HG03045 (cell line): Measurements from ENCODE around the gene TNFRSF21.
A peak's percentile ranks its signal among the peaks of the same experiment; 100 is the strongest.
"Not testable (repeated sequence)": the region's sequence is repeated elsewhere in the genome, so short reads cannot be mapped to it uniquely, and the experiment has no call there.

Experiments
- ATAC-seq: cut with Tn5 transposase; IDR thresholded peaks from one replicate; pipeline ENCODE4 v1.9.1; 2021; ENCODE audit warnings: mild to moderate bottlenecking, moderate library complexity; ENCODE audit not compliant: unreplicated experiment

The TNFRSF21 gene, protein sequence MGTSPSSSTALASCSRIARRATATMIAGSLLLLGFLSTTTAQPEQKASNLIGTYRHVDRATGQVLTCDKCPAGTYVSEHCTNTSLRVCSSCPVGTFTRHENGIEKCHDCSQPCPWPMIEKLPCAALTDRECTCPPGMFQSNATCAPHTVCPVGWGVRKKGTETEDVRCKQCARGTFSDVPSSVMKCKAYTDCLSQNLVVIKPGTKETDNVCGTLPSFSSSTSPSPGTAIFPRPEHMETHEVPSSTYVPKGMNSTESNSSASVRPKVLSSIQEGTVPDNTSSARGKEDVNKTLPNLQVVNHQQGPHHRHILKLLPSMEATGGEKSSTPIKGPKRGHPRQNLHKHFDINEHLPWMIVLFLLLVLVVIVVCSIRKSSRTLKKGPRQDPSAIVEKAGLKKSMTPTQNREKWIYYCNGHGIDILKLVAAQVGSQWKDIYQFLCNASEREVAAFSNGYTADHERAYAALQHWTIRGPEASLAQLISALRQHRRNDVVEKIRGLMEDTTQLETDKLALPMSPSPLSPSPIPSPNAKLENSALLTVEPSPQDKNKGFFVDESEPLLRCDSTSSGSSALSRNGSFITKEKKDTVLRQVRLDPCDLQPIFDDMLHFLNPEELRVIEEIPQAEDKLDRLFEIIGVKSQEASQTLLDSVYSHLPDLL

DNA sequence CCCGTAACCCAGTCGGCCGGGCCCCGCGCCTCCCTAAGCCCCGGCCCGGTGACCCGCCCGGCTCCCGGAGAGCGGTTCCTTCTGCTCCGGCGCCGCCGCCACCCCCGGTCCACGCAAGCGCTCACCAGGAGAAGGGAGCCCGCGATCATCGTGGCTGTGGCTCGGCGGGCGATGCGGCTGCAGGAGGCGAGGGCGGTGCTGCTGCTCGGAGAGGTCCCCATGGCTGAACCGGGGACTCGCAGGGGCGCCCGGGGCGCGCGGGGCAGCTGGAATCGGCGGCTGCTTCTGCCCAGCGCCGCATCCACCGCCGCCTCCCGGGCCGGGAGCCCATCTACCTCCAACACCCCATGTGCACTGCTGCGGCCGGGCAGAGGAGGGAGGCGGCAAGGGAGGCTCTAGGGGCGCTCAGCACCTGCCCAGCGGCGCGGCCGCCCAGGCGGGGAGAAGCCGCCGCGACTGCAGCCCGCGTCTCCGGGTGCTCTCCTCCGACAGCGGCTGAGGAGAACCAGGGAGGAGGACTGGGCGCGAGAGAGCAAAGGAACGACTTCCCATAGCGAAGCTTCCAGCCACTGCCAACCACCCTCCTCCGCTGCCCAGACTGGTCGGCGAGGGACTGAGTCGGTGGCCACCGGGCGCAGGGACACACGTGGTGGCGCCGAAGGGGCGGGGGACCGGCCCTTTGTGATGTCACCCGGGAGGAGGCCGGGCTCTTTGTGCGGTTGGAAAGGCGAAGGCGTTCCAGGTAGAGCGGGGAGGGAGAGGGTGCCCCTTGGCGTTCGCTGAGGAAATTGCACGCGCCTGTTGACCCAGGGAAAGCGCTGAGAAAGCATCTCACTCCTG lies at the start of gene TNFRSF21:
TNFRSF21 (minus strand) TSS at position 615 of the 840 bp plus-strand sequence; CDS start at position 221, 394 bp downstream.
- peak; percentile 100 for ATAC-seq

- ATAC-seq, result peak; percentile 50
These were observed 48.9 kb upstream of the TNFRSF21 start for GRCh38 chr6:47358440-47359225.

DNA sequence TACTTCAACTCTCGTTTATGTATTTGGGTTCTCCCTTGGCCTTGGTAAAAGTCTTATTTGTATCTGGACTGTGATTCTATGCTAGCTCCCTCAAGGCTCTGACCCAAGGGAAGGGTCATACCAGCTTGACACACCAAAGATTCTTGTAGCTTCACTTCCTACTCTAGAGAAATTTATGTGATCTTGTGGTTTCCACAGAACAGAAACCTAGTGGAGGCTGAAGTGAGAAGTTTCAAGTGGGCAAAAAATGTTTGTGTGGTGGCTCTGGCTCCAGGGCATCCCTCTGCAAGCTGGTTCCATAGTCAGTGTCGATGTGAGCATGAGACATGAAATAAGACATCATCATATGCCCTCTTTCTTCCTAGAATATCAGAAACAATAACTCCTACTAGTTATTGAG lies 48.1 kb upstream of the TNFRSF21 start:
- peak; percentile 67 for ATAC-seq

GRCh38 chr6:47355496-47355895 lies 45.8 kb upstream of the TNFRSF21 start:
- ATAC-seq, result no peak

- ATAC-seq, result no peak
These were observed 44.2 kb upstream of the TNFRSF21 start for GRCh38 chr6:47353871-47354270.

DNA sequence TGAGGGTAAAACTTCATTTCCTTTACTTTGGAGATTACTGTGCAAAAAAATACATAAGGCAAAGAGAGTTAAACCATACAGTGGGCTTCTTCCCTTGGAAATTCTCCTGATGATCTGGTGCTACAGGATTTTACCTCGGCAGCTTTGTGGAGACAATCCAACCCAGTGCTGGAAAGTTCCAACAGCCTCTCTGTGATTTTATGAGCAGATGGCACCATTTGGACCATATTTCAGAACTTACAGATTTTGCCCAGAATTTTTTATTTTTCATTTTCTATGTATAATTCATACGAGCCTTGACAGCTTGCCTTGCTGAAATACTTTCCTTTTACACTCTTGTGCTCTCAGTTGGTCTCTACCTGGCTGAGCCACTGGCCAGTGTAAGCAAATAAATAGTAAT lies 43.3 kb upstream of the TNFRSF21 start:
- no peak for ATAC-seq

GRCh38 chr6:47352194-47352920 lies 42.7 kb upstream of the TNFRSF21 start:
- ATAC-seq, result no peak

DNA sequence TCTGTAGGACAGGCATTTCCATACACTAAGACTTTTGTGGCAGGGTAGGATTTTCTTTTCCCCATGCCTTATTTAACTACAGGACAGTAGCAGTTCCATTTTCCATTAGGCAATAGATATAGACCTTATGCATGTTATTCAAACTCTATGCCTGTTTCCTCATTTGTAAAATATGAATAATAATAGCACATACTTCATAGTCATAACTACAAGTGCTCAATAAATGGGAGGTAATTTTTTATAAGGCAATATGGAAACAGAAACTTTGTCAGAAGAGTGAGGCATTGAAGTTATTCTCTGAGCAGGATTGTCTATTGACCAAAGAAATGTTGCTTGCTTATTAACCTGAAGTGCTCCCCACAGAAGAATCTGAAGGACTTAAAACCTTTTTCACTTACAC lies 41.9 kb upstream of the TNFRSF21 start:
- no peak for ATAC-seq

GRCh38 chr6:47349931-47350330 lies 40.2 kb upstream of the TNFRSF21 start:
- ATAC-seq, result no peak

DNA sequence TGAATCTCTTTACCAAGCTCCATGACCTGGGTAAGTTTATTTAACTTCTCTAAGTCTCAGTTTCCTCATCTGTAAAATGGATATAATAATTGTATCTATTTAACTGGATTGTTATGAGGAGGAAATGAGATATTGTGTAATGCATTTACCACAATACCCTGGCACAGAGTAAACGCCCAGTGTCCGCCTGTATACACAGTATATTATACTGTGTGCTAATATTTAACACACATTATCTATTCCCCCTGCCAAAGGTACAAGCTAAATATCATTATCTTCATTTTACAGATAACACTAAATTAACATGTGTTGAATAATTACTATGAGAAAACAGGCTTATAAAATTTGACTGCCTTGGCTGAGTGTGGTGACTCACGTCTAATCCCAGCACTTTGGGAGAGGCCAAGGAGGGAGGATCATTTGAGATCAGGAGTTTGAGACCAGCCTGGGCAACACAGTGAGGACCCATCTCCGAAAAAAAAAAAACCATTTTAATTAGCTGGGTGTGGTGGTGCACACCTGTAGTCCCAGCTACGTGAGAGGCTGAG lies 38.7 kb upstream of the TNFRSF21 start:
- no peak for ATAC-seq

DNA sequence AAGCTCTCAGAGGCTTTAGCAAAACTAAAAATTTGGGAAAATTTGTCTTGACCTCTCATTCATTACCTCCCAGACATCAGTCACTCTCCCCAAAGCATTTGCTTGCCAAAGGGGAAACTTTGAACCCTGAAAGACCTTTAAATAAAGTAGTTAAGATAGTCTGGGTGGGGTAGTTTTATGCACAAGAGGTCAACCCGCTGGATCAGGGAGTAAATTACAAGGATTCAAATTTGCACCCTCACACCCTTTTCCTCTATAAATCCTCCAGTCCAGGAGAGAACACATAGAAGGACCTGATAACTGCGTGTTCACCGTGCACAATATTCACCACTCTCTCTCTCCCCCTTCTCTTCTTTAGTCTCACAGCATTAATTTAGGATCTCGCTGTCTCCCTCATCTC lies 36.1 kb upstream of the TNFRSF21 start:
- no peak for ATAC-seq

DNA sequence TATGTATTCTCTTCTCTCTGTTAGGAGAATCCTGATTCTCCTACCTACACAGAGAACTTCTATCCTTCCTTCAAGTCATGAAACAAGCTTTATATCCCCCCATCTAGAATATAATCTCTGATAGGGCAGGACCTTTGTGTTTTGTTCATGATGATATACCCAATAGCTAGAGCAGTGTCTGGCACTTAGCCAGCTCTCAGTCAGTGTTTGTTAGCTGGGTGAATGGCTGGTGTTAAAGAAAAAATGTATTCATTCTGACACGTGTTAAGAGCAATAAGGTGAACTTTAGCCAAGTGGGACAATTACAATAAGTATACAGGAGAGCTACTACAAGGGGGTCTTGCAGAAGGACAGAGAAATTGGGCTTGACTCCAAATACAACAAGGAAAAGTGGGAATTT lies 34.3 kb upstream of the TNFRSF21 start:
- no peak for ATAC-seq

GRCh38 chr6:47343600-47343999 lies 33.9 kb upstream of the TNFRSF21 start:
- ATAC-seq, result no peak

DNA sequence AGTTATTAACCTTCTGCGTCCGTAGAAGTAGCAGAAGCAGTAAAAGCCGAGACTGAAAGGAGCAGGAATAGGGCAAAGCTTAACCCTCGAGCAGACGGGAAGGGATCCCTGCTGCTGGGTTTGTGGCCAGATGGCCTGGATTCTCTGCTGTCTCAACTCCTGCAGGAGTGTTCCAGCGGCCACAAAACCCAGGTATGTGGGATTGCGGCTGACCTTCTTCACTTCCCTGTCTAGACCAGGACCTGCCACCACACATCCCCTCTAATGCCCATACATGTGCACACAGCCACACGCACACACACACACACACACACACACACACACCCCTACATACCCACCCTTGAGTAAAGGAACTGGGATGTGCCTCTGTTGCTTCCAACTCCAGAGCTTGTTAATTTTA lies 33.1 kb upstream of the TNFRSF21 start:
- no peak for ATAC-seq

GRCh38 chr6:47337519-47337918 lies 27.8 kb upstream of the TNFRSF21 start:
- no peak for ATAC-seq

GRCh38 chr6:47336334-47336733 lies 26.6 kb upstream of the TNFRSF21 start:
- ATAC-seq, result no peak

DNA sequence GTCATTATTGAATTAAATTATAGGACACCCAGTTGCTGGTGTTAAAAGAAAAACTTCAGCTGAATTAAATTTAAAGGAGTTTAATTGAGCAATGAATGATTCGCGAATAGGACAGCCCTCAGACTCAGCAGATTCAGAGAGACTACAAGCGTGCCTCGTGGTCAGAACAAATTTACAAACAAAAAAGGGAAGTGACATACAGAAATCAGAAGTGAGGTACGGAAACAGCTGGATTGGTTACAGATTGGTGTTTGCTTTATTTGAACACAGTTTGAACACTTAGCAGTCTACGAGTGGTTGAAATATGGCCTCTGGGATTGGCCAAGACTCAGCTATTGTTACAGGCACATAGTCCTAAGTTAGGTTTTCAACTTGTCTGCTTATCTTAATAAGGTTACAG lies 25.8 kb upstream of the TNFRSF21 start:
- peak; percentile 57 for ATAC-seq

- ATAC-seq, result no peak
These were observed 24.6 kb upstream of the TNFRSF21 start for GRCh38 chr6:47334334-47334733.

GRCh38 chr6:47328606-47329005 lies 18.9 kb upstream of the TNFRSF21 start:
- not testable (repeated sequence) for ATAC-seq

GRCh38 chr6:47328139-47328538 lies 18.4 kb upstream of the TNFRSF21 start:
- not testable (repeated sequence) for ATAC-seq
